Measurements from ENCODE around the gene TTBK2.

GRCh38 chr15:42954291-42954690, 33.7 kb upstream of the TTBK2 start:
- TF ChIP-seq CTCF (IDR thresholded peaks at IDR 0.05) (no peak), POLR2AphosphoS5 (IDR thresholded peaks at IDR 0.05; ENCODE audit: low read depth, low read length) (no peak), TCF7L2 (IDR thresholded peaks at IDR 0.05; ENCODE audit: low read depth, low read length) (no peak), REST (IDR thresholded peaks at IDR 0.05; ENCODE audit: insufficient read depth in 1 of 2, low read depth in 2 of 2, low read length in 1 of 2) (no peak), SIN3A (IDR thresholded peaks at IDR 0.05; ENCODE audit: borderline replicate concordance, insufficient read depth, low read depth, low read length) (no peak)

Measured in Panc1 (cell line).